H9 (cell line): ENCODE results near the gene GAB3. TPM values are rescaled to one million over a fixed set of nuclear protein-coding genes. Genes with fewer than 3 reads are reported as not detected.
A peak's percentile ranks its signal among the peaks of the same experiment; 100 is the strongest.

Experiments
- DNase-seq: peaks from one replicate; pipeline ENCODE4 v3.0.0-alpha.2; 2017
- H2AFZ ChIP-seq: one replicate; pipeline ENCODE4 v1.6.1; 2013; ENCODE audit warnings: mild to moderate bottlenecking, low read length, control low read depth, moderate library complexity
- H2AK5ac ChIP-seq: 2 replicates; pipeline ENCODE4 v1.6.1; 2013; ENCODE audit warnings: low read length, control low read depth, mixed read lengths; ENCODE audit not compliant: insufficient read length
- H2BK120ac ChIP-seq: one replicate; pipeline ENCODE4 v1.6.1; 2013; ENCODE audit warnings: low read depth, mild to moderate bottlenecking, low read length, control low read depth, inconsistent platforms; ENCODE audit not compliant: poor library complexity, severe bottlenecking
- H2BK12ac ChIP-seq: 2 replicates; pipeline ENCODE4 v1.6.1; 2013; ENCODE audit warnings: low read length, control low read depth, mixed read lengths, low read depth; ENCODE audit not compliant: insufficient read length
- H2BK15ac ChIP-seq: 2 replicates; pipeline ENCODE4 v1.6.1; 2013; ENCODE audit warnings: low read depth, low read length, control low read depth
- H2BK20ac ChIP-seq: one replicate; pipeline ENCODE4 v1.6.1; 2013; ENCODE audit warnings: low read depth, mild to moderate bottlenecking, low read length, control low read depth, inconsistent platforms; ENCODE audit not compliant: poor library complexity, severe bottlenecking
- H2BK5ac ChIP-seq: 2 replicates; pipeline ENCODE4 v1.6.1; 2013; ENCODE audit warnings: low read length, control low read depth, mixed read lengths; ENCODE audit not compliant: insufficient read length
- H3K14ac ChIP-seq: 2 replicates; pipeline ENCODE4 v1.6.1; 2013; ENCODE audit warnings: low read length, control low read depth; ENCODE audit not compliant: insufficient read depth
- H3K18ac ChIP-seq: 2 replicates; pipeline ENCODE4 v1.6.1; 2013; ENCODE audit warnings: low read depth, mild to moderate bottlenecking, mixed read lengths, low read length, control low read depth; ENCODE audit not compliant: insufficient read length
- H3K23ac ChIP-seq: 2 replicates; pipeline ENCODE4 v1.6.1; 2013; ENCODE audit warnings: low read length, control low read depth, mixed read lengths, low read depth; ENCODE audit not compliant: insufficient read length
- H3K23me2 ChIP-seq: 2 replicates; pipeline ENCODE4 v1.6.1; 2013; ENCODE audit warnings: low read depth, mild to moderate bottlenecking, mixed read lengths, low read length, control low read depth; ENCODE audit not compliant: insufficient read length, poor library complexity, severe bottlenecking
- H3K27ac ChIP-seq: 2 replicates; pipeline ENCODE4 v1.5.1; 2013; ENCODE audit warnings: low read length, control low read depth, mixed read lengths, low read depth; ENCODE audit not compliant: insufficient read length
- H3K27me3 ChIP-seq: 2 replicates; pipeline ENCODE4 v1.6.1; 2013; ENCODE audit warnings: low read length, control low read depth, inconsistent platforms; ENCODE audit not compliant: insufficient read depth
- H3K4ac ChIP-seq: 2 replicates; pipeline ENCODE4 v1.6.1; 2013; ENCODE audit warnings: low read depth, mild to moderate bottlenecking, control low read depth, inconsistent platforms, low read length, moderate library complexity
- H3K4me1 ChIP-seq: 2 replicates; pipeline ENCODE4 v1.6.1; 2013; ENCODE audit warnings: low read length, control low read depth, inconsistent platforms; ENCODE audit not compliant: insufficient read depth
- H3K4me2 ChIP-seq: 2 replicates; pipeline ENCODE4 v1.6.1; 2013; ENCODE audit warnings: low read length, control low read depth, mixed read lengths; ENCODE audit not compliant: insufficient read length, insufficient read depth
- H3K56ac ChIP-seq: 2 replicates; pipeline ENCODE4 v1.6.1; 2013; ENCODE audit warnings: low read depth, mild to moderate bottlenecking, mixed read lengths, low read length, control low read depth; ENCODE audit not compliant: insufficient read length
- H3K79me1 ChIP-seq: 2 replicates; pipeline ENCODE4 v1.6.1; 2013; ENCODE audit warnings: low read depth, mild to moderate bottlenecking, moderate library complexity, low read length, control low read depth, inconsistent platforms; ENCODE audit not compliant: insufficient read depth, poor library complexity, severe bottlenecking
- H3K79me2 ChIP-seq: 2 replicates; pipeline ENCODE4 v1.6.1; 2013; ENCODE audit warnings: low read length, control low read depth, inconsistent platforms; ENCODE audit not compliant: insufficient read depth
- H3K9ac ChIP-seq: 2 replicates; pipeline ENCODE4 v1.6.1; 2013; ENCODE audit warnings: low read length, control low read depth, mixed read lengths; ENCODE audit not compliant: insufficient read length; ENCODE audit errors: extremely low read depth
- H3K9me3 ChIP-seq: one replicate; pipeline ENCODE4 v1.6.1; 2013; ENCODE audit warnings: low read depth, low read length, inconsistent platforms; ENCODE audit not compliant: control insufficient read depth
- H3T11ph ChIP-seq: one replicate; pipeline ENCODE4 v1.6.1; 2013; ENCODE audit warnings: mild to moderate bottlenecking, low read length, control low read depth, inconsistent platforms
- H4K20me1 ChIP-seq: one replicate; pipeline ENCODE4 v1.6.1; 2013; ENCODE audit not compliant: control insufficient read depth, insufficient read length, insufficient read depth
- H4K5ac ChIP-seq: 2 replicates; pipeline ENCODE4 v1.6.1; 2013; ENCODE audit warnings: low read depth, mild to moderate bottlenecking, mixed read lengths, low read length, control low read depth; ENCODE audit not compliant: insufficient read length
- H4K8ac ChIP-seq: replicated peaks from 2 replicates; pipeline ENCODE4 v1.6.1; 2013; ENCODE audit warnings: low read length, control low read depth, mixed read lengths, low read depth; ENCODE audit not compliant: insufficient read length
- H4K91ac ChIP-seq: 2 replicates; pipeline ENCODE4 v1.6.1; 2013; ENCODE audit warnings: low read depth, mild to moderate bottlenecking, moderate library complexity, mixed read lengths, low read length, control low read depth; ENCODE audit not compliant: insufficient read length
- H3K27ac Mint-ChIP-seq, 3 experiments: 2 replicates in 2 of 3; 3 replicates in 1 of 3; pipeline ENCODE4 v1.8.0; 2020 to 2021; ENCODE audit warnings: mixed read lengths in 3 of 3, mild to moderate bottlenecking in 1 of 3, moderate library complexity in 1 of 3
- H3K27me3 Mint-ChIP-seq: 2 replicates; pipeline ENCODE4 v1.8.0; 2021; ENCODE audit warnings: low read depth, mild to moderate bottlenecking, moderate library complexity, mixed read lengths
- H3K36me3 Mint-ChIP-seq, 3 experiments: 2 replicates in 2 of 3; 3 replicates in 1 of 3; pipeline ENCODE4 v1.8.0; 2020 to 2021; ENCODE audit warnings: low read depth in 3 of 3, mixed read lengths in 3 of 3; ENCODE audit not compliant: insufficient read depth in 1 of 3
- H3K4me1 Mint-ChIP-seq, 2 experiments: 2 replicates each; pipeline ENCODE4 v1.8.0; 2020; ENCODE audit warnings: mixed read lengths in 2 of 2
- H3K4me3 Mint-ChIP-seq, 2 experiments: 2 replicates in 1 of 2; 3 replicates in 1 of 2; pipeline ENCODE4 v1.8.0; 2020 to 2021; ENCODE audit warnings: mild to moderate bottlenecking in 2 of 2, mixed read lengths in 2 of 2, moderate library complexity in 1 of 2
- H3K9me3 Mint-ChIP-seq, 2 experiments: 2 replicates in 1 of 2; 3 replicates in 1 of 2; pipeline ENCODE4 v1.8.0; 2020; ENCODE audit warnings: mild to moderate bottlenecking in 2 of 2, mixed read lengths in 2 of 2, moderate library complexity in 1 of 2
- WGBS: extraction: QIAGEN DNeasy Blood & Tissue Kit; methylation state at CpG from one replicate; pipeline ENCODE4 v1.1.7; 2013; ENCODE audit warnings: missing lambda C conversion rate, low lambda C conversion rate, mixed read lengths; ENCODE audit not compliant: insufficient read length; ENCODE audit errors: extremely low coverage; 5-methylcytosine and 5-hydroxymethylcytosine counted together
- total RNA-seq: library from RNA; stranded (reverse); gene quantifications from 2 replicates; pipeline ENCODE4 v1.2.1, GENCODE V29; 2021
- TF ChIP-seq, protein P1 (sequence below): fragments of 200-600 bp; sonication (generic); conservative IDR thresholded peaks from 3 replicates; pipeline ENCODE4 v1.8.0; 2021; ENCODE audit warnings: antibody characterized with exemption, mild to moderate bottlenecking

Gene GAB3
- total RNA-seq, 1 experiment from 2014 or later = 0.46 TPM

DNA sequence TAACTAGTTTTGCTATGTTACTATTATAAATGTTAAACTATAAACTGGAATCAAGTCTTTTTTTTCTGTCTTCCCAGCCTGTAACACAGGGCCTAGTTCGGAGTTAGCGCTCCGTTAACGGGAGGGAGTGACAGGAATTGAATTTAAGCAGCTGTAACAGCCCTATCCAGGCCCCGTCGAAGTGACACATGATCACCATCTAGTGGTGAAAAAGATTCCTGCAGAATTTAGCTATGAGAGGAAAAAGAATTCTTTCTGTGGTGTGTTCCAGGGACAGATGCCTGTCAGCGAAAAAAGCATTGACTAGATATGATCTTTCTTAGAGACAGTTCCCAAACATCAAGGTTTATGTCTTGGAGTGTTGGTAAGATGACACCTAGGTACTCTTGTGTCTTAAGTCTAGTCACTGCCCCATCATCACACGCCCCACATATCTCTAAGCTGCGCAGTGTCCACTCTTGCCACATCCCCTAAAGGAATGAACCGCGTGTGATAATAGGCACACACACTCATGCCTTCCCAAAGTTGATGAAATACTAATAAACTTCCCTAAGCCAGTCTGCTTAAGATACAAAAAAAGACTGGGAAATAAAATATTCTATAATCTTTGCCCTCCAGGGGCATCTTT lies 2.1 kb downstream of the GAB3 start:
- Mint-ChIP-seq H3K36me3 (peaks cover 0 to 8% (median 5%) of the 10 kb centered on the region in 3 experiments; a peak in 5 of 7 replicates), H3K9me3 (peaks cover 65 to 67% of the 10 kb centered on the region in 2 experiments), H3K4me1 (peaks cover 6 to 9% of the 10 kb centered on the region in 2 experiments; a peak in 3 of 4 replicates), H3K27me3 (peaks cover 44% of the 10 kb centered on the region), H3K4me3 (no peak overlapping the region), H3K27ac (no peak overlapping the region)
- H3K9ac ChIP-seq = no peak overlapping the region
- TF ChIP-seq, protein P1, sequence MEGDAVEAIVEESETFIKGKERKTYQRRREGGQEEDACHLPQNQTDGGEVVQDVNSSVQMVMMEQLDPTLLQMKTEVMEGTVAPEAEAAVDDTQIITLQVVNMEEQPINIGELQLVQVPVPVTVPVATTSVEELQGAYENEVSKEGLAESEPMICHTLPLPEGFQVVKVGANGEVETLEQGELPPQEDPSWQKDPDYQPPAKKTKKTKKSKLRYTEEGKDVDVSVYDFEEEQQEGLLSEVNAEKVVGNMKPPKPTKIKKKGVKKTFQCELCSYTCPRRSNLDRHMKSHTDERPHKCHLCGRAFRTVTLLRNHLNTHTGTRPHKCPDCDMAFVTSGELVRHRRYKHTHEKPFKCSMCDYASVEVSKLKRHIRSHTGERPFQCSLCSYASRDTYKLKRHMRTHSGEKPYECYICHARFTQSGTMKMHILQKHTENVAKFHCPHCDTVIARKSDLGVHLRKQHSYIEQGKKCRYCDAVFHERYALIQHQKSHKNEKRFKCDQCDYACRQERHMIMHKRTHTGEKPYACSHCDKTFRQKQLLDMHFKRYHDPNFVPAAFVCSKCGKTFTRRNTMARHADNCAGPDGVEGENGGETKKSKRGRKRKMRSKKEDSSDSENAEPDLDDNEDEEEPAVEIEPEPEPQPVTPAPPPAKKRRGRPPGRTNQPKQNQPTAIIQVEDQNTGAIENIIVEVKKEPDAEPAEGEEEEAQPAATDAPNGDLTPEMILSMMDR = peak; percentile 74
- no peak overlapping the region for H4K5ac ChIP-seq
- no peak overlapping the region for H4K91ac ChIP-seq
- H3K56ac ChIP-seq = no peak overlapping the region
- H3K4me2 ChIP-seq = no peak overlapping the region
- WGBS = no CpG with 5 or more reads among the region's 11 CpGs
- H4K20me1 ChIP-seq = no peaks in the 10 kb centered on the region
- H3K23me2 ChIP-seq = no peaks in the 10 kb centered on the region
- no peak overlapping the region for H3K18ac ChIP-seq
- H2BK15ac ChIP-seq = no peak overlapping the region
- DNase-seq = no peak
- H4K8ac ChIP-seq = no peak overlapping the region
- no peak overlapping the region for H3K4ac ChIP-seq
- H3K4me1 ChIP-seq = no peaks in the 10 kb centered on the region; the same call in 1 of the 2 replicates
- H3K27me3 ChIP-seq = peaks cover 20% of the 10 kb centered on the region; the same call in 1 of the 2 replicates
- no peak overlapping the region for H3K14ac ChIP-seq
- no peak overlapping the region for H2AFZ ChIP-seq
- no peak overlapping the region for H3K27ac ChIP-seq
- no peak overlapping the region for H2AK5ac ChIP-seq
- no peaks in the 10 kb centered on the region for H3K79me2 ChIP-seq
- no peak overlapping the region for H2BK12ac ChIP-seq
- peaks cover 12% of the 10 kb centered on the region for H3K9me3 ChIP-seq
- no peak overlapping the region for H3K23ac ChIP-seq
- H2BK120ac ChIP-seq = no peak overlapping the region
- H3T11ph ChIP-seq = no peak overlapping the region
- H2BK20ac ChIP-seq = no peak overlapping the region
- H2BK5ac ChIP-seq = no peak overlapping the region
- H3K79me1 ChIP-seq = no peaks in the 10 kb centered on the region
